GM19035 (cell line): Measurements from ENCODE around the gene C8A.

Experiments
- ATAC-seq: cut with Tn5 transposase; IDR thresholded peaks from one replicate; pipeline ENCODE4 v1.9.1; 2021; ENCODE audit not compliant: unreplicated experiment

Gene C8A

GRCh38 chr1:56965191-56965590, 110.6 kb downstream of the C8A start:
- ATAC-seq: no peak

DNA sequence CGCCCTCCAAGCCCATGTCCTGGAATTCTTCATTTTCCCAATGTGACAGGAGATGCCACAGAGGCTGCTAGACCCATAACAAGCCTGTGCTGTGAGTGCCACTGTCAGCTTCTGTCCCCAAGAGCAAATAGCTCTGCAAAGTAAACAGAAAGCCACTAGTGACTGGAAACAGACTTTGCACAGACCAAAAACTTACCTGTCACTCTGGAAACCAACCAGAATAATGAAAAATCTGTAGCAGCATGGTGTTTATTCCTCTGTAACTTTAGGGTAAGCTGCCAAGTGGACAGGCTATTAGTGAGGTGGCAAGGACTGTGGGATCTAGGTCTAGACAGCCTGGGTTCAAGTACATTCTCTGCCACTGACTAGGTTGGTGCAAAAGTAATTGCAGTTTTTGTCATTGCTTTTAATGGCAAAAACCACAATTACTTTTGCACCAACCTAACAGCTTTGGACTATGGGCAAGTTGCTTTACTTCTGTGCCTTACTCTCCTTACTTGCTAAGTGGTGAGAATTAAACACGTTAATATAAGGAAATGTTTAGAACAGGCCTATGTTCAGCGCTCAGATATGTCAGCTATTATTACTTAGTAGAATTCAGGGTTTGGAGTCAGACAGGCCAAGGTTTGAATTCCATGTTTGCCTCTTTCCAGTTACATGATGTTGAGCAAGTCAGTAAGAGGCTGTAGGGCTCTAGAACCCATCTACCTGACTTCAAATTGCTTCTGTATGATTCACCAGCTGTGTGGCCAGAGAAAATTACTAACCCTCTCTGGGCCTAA, 111.5 kb downstream of the C8A start, which contains the start of gene C8B:
TSS of gene C8B (minus strand) at position 100 of the 782 bp plus-strand sequence. CDS start at position 33, 67 bp downstream.
- no peak for ATAC-seq

DNA sequence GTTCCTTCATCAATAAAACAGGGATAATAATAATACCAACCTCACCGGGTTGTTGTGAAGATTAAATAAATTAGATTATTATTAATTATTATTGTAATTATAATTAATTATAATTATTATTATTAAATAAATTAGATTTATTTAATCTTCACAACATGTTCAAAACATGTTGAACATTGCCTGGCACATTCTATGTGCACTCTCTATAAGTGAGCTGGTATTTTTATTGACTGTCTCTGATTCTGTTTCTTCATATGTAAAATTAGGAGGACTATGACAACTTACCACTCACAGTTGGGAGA, 112.1 kb downstream of the C8A start:
- ATAC-seq: no peak

- ATAC-seq: no peak
Measured at GRCh38 chr1:56967355-56967754, 112.8 kb downstream of the C8A start.
